Measurements from ENCODE around the gene RHBDL1. TPM values are rescaled to one million over a fixed set of nuclear protein-coding genes. Genes with fewer than 3 reads are reported as not detected.

Gene RHBDL1
- polyA plus RNA-seq, 1 donor: 2.6 TPM

DNA sequence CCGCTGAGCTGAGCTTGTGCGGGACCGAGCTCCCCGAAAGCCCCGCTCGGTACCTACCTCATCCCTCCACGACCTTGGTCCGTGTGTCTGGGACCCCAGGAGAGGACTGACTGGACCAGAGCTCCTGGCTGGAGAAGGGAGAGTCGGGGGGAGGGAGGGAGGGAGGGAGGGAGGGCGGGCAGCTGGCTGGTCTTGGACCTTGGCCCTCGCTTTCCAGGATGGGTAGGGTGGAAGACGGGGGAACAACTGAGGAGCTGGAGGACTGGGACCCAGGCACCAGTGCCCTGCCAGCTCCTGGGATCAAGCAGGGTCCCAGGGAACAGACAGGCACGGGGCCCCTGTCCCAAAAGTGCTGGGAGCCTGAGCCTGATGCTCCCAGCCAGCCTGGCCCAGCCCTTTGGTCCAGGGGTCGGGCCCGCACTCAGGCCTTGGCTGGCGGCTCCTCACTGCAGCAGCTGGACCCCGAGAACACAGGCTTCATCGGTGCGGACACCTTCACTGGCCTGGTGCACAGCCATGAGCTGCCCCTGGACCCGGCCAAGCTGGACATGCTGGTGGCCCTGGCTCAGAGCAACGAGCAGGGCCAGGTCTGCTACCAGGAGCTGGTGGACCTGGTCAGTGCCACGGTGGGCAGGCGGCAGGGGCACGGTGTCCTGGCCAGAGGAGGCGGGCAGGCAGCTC lies 553 bp downstream of the RHBDL1 start:
- peak in 1 of 2 donors; percentile 64 for DNase-seq
- peak overlapping the region; percentile 43 for H3K4me3 ChIP-seq (ENCODE audit: low read length)
- no peak overlapping the region for H3K27ac ChIP-seq (ENCODE audit: low read length)

DNA sequence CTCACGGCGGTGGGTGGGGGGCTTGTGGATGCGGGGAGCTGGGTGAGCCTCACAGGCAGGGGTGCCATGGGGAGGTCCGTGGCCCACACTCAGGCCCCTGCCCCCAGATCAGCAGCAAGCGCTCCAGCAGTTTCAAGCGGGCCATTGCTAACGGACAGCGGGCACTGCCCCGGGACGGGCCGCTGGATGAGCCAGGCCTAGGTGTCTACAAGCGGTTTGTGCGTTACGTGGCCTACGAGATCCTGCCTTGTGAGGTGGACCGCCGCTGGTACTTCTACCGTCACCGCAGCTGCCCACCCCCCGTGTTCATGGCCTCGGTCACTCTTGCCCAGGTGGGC lies 1.1 kb downstream of the RHBDL1 start:
- Histone ChIP-seq H3K9me3 (ENCODE audit: control insufficient read depth, low read depth, low read length) (peaks cover 3% of the 10 kb centered on the region), H3K4me1 (ENCODE audit: control insufficient read depth, insufficient read depth, low read length) (peaks cover 37% of the 10 kb centered on the region), H3K27ac (ENCODE audit: low read length) (no peak overlapping the region), H3K4me3 (ENCODE audit: low read length) (no peak overlapping the region), H3K36me3 (ENCODE audit: control insufficient read depth, insufficient read depth, low read length) (peaks cover 22% of the 10 kb centered on the region), H3K27me3 (ENCODE audit: control insufficient read depth, insufficient read depth, low read length) (peaks cover 4% of the 10 kb centered on the region)
- DNase-seq: no peak
- no CpG with 5 or more reads among the region's 21 CpGs for WGBS (ENCODE audit: insufficient coverage, low lambda C conversion rate)

More for the DNA sequence above, 553 bp downstream of the RHBDL1 start:
- H3K36me3 ChIP-seq (ENCODE audit: control insufficient read depth, insufficient read depth, low read length): peaks cover 28% of the 10 kb centered on the region
- H3K9me3 ChIP-seq (ENCODE audit: control insufficient read depth, low read depth, low read length): peaks cover 3% of the 10 kb centered on the region
- no CpG with 5 or more reads among the region's 25 CpGs for WGBS (ENCODE audit: insufficient coverage, low lambda C conversion rate)
- H3K27me3 ChIP-seq (ENCODE audit: control insufficient read depth, insufficient read depth, low read length): peaks cover 4% of the 10 kb centered on the region
- H3K4me1 ChIP-seq (ENCODE audit: control insufficient read depth, insufficient read depth, low read length): peaks cover 32% of the 10 kb centered on the region

DNA sequence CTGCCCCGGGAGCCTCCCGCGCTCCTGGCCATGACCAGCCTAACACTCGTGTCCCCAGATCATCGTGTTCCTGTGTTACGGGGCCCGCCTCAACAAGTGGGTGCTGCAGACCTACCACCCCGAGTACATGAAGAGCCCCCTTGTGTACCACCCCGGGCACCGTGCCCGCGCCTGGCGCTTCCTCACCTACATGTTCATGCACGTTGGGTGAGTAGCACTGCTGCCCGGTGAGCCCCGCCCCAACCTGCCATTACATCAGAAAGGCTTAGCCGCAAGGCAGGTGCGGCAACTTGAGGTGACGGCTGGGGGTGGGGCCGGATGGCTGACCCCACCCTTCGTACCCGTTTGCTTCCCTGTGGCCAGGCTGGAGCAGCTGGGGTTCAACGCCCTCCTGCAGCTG lies 1.4 kb downstream of the RHBDL1 start:
- peaks cover 23% of the 10 kb centered on the region for H3K36me3 ChIP-seq (ENCODE audit: control insufficient read depth, insufficient read depth, low read length)
- no peak overlapping the region for H3K27ac ChIP-seq (ENCODE audit: low read length)
- peaks cover 40% of the 10 kb centered on the region for H3K4me1 ChIP-seq (ENCODE audit: control insufficient read depth, insufficient read depth, low read length)
- DNase-seq: peak; percentile 69 to 82
- no CpG with 5 or more reads among the region's 23 CpGs for WGBS (ENCODE audit: insufficient coverage, low lambda C conversion rate)
- no peak overlapping the region for H3K4me3 ChIP-seq (ENCODE audit: low read length)
- H3K27me3 ChIP-seq (ENCODE audit: control insufficient read depth, insufficient read depth, low read length): peaks cover 4% of the 10 kb centered on the region
- H3K9me3 ChIP-seq (ENCODE audit: control insufficient read depth, low read depth, low read length): peaks cover 3% of the 10 kb centered on the region

DNA sequence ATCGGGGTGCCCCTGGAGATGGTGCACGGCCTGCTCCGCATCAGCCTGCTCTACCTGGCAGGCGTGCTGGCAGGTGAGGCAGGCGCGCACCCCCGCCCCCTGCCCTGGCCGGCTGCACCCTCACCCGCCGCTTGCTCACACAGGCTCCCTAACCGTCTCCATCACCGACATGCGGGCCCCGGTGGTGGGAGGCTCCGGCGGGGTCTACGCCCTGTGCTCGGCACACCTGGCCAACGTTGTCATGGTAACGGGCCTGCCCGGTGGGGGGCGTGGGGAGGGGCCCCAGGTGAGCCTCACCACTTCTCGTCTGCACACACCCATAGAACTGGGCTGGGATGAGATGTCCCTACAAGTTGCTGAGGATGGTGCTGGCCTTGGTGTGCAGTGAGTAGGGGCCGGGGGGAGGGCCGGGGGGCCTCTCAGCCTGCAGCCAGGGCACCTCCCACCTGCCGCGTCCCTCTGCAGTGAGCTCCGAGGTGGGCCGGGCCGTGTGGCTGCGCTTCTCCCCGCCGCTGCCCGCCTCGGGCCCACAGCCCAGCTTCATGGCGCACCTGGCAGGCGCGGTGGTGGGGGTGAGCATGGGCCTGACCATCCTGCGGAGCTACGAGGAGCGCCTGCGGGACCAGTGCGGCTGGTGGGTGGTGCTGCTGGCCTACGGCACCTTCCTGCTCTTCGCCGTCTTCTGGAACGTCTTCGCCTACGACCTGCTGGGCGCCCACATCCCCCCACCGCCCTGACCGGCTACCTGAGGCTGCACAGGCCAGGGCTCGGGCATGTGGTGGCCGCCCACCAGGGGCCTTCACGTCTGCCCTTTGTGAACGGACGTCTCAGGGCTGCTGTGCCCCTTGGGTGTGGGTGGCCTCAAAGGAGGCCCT lies 2.1 kb downstream of the RHBDL1 start:
- no peak overlapping the region for H3K4me3 ChIP-seq (ENCODE audit: low read length)
- DNase-seq: no peak
- H3K4me1 ChIP-seq (ENCODE audit: control insufficient read depth, insufficient read depth, low read length): peaks cover 45% of the 10 kb centered on the region
- H3K27ac ChIP-seq (ENCODE audit: low read length): no peak overlapping the region
- peaks cover 23% of the 10 kb centered on the region for H3K36me3 ChIP-seq (ENCODE audit: control insufficient read depth, insufficient read depth, low read length)
- WGBS (ENCODE audit: insufficient coverage, low lambda C conversion rate): no CpG with 5 or more reads among the region's 57 CpGs
- peaks cover 3% of the 10 kb centered on the region for H3K9me3 ChIP-seq (ENCODE audit: control insufficient read depth, low read depth, low read length)
- H3K27me3 ChIP-seq (ENCODE audit: control insufficient read depth, insufficient read depth, low read length): peaks cover 4% of the 10 kb centered on the region

DNA sequence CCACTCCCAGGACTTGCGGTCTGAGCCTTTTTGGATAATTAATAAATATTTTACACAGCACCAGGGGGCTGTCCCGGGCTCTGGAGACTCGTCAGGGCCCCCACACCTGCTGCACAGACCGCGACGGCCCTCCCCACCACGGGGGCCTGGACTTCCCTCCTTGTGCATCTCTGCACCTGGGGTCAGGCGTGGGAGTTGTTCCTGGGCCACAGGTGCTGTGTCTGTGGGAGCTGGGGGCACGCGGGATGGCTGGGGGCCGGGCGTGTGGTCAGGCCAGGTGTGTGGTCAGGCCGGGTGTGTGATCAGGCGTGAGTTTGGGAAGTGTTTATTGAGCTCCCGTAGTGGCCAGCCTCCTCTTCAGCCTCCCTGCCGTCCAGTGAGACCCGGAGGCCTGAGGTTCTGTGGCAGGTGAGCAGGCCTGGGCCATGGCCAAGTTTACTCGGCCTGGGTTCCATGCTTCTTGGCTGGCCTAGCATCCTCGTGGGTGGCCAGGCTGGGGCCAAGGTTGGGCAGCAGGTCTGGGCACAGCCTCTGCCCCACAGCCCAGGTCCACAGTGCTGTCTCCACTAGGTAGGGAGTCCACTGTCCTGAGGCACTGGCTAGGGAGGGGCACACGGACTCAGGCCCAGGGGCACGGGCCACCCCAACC lies 2.9 kb downstream of the RHBDL1 start:
- Histone ChIP-seq H3K27ac (ENCODE audit: low read length) (no peak overlapping the region), H3K9me3 (ENCODE audit: control insufficient read depth, low read depth, low read length) (peaks cover 3% of the 10 kb centered on the region), H3K27me3 (ENCODE audit: control insufficient read depth, insufficient read depth, low read length) (peaks cover 4% of the 10 kb centered on the region), H3K36me3 (ENCODE audit: control insufficient read depth, insufficient read depth, low read length) (peaks cover 25% of the 10 kb centered on the region), H3K4me1 (ENCODE audit: control insufficient read depth, insufficient read depth, low read length) (peaks cover 53% of the 10 kb centered on the region), H3K4me3 (ENCODE audit: low read length) (no peak overlapping the region)
- no peak for DNase-seq
- no CpG with 5 or more reads among the region's 21 CpGs for WGBS (ENCODE audit: insufficient coverage, low lambda C conversion rate)

DNA sequence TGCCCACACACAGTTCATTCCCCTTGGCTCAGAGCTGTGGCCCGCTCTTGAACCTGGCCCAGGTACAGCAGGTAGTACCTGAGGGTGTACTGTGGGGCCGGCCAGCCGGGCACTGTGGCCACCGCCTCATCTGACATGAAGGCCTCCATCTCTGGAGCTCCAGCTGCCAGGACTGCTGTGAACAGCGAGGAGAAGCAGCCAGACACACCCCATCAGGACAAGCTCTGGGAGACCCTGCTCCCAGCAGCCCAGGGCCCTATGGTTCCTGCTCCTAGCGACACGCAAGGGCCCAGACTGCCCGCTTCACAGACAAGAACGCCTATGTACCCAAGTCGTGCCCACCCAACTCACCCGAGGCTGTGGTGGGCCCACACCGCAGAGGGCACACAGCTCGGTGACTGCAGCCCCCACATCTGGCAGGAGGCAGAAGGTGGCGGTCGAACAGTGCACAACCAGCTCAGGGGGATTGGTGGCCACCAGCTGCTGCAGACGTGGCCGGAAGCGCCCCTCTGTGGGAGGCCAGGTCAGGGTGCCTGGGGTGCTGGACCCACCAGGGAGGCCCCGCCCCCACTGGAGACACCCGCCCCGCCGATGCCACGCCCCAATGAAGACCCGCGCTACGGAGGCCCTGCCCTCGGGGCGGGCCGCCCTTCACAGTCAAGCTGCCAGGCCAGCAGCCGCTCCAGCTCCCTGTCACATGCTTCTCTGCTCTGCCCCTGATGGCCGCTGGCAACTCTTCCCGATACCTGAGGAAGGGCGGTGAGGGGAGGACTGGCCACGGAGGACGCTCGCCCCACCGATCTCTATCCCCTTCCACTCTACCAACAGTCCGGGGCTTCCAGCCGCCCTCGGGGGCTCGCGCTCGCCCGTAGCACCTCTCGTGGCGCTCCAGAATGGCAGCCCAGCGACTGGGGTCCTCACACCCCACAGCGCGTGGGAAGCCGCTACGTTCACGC lies 3.7 kb downstream of the RHBDL1 start:
- Histone ChIP-seq H3K27ac (ENCODE audit: low read length) (peak overlapping the region; percentile 91), H3K9me3 (ENCODE audit: control insufficient read depth, low read depth, low read length) (peaks cover 3% of the 10 kb centered on the region), H3K27me3 (ENCODE audit: control insufficient read depth, insufficient read depth, low read length) (peaks cover 4% of the 10 kb centered on the region), H3K4me1 (ENCODE audit: control insufficient read depth, insufficient read depth, low read length) (peaks cover 57% of the 10 kb centered on the region), H3K36me3 (ENCODE audit: control insufficient read depth, insufficient read depth, low read length) (peaks cover 19% of the 10 kb centered on the region), H3K4me3 (ENCODE audit: low read length) (peak overlapping the region; percentile 48)
- DNase-seq: peak; percentile 68 to 82
- no CpG with 5 or more reads among the region's 52 CpGs for WGBS (ENCODE audit: insufficient coverage, low lambda C conversion rate)

DNA sequence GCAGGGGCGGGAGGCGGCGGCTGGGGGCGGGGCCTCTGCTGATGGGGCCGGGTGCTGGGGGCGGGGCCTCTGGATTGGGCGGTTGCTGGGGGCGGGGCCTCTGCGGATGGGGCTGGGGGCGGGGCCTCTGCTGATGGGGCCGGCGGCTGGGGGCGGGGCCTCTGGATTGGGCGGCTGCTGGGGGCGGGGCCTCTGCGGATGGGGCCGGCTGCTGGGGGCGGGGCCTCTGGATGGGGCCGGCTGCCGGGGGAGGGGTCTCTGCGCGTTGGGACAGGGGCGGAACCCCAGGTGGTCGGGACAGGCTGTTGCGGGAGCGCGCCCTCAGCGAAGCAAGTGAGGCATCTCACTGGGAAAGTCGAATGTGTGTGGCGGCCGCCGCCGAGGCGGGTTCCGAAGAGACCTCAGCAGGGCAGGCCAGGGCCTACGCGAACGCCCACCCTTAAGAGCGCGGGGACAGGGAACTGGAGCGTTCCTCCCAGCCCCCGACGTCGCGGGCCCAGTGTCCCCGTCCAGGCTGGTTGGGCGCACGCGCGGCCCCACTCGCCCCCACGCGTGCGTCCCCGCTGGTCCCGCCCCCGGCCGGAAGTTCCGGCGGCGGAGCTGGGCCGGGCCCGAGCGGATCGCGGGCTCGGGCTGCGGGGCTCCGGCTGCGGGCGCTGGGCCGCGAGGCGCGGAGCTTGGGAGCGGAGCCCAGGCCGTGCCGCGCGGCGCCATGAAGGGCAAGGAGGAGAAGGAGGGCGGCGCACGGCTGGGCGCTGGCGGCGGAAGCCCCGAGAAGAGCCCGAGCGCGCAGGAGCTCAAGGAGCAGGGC lies 4.5 kb downstream of the RHBDL1 start, which contains the start of gene STUB1:
TSS of gene STUB1 (plus strand) at position 597 of the 811 bp plus-strand sequence. CDS start at position 713, 116 bp downstream.
- WGBS (ENCODE audit: insufficient coverage, low lambda C conversion rate): no CpG with 5 or more reads among the region's 91 CpGs
- peaks cover 51% of the 10 kb centered on the region for H3K4me1 ChIP-seq (ENCODE audit: control insufficient read depth, insufficient read depth, low read length)

DNA sequence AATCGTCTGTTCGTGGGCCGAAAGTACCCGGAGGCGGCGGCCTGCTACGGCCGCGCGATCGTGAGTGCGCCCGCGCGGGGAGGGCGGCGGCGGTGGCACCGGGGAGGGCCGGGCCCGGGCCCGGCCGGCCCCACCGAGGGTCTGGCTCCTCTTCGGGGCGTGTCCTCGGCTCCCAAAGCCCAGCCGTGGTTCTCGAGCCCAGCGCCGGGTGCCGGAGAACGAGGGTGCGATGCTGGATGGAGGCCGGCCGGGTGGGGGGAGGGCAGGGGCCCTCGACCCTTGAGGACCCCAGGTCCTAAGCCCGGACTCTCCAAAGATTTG lies 5.1 kb downstream of the RHBDL1 start:
- peaks cover 2% of the 10 kb centered on the region for H3K27me3 ChIP-seq (ENCODE audit: control insufficient read depth, insufficient read depth, low read length)
- WGBS (ENCODE audit: insufficient coverage, low lambda C conversion rate): no CpG with 5 or more reads among the region's 38 CpGs
- peaks cover 47% of the 10 kb centered on the region for H3K4me1 ChIP-seq (ENCODE audit: control insufficient read depth, insufficient read depth, low read length)
- peaks cover 10% of the 10 kb centered on the region for H3K9me3 ChIP-seq (ENCODE audit: control insufficient read depth, low read depth, low read length)
- H3K27ac ChIP-seq (ENCODE audit: low read length): peak overlapping the region; percentile 43
- H3K4me3 ChIP-seq (ENCODE audit: low read length): peak overlapping the region; percentile 82
- peaks cover 24% of the 10 kb centered on the region for H3K36me3 ChIP-seq (ENCODE audit: control insufficient read depth, insufficient read depth, low read length)
- no peak for DNase-seq

More for the DNA sequence above, 4.5 kb downstream of the RHBDL1 start, which contains the start of gene STUB1:
- H3K4me3 ChIP-seq (ENCODE audit: low read length): peak within 1 kb of the TSS; percentile 82
- H3K36me3 ChIP-seq (ENCODE audit: control insufficient read depth, insufficient read depth, low read length): peaks cover 19% of the 10 kb centered on the region
- H3K27ac ChIP-seq (ENCODE audit: low read length): peak within 1 kb of the TSS; percentile 96
- DNase-seq: peak; percentile 75 to 87
- H3K9me3 ChIP-seq (ENCODE audit: control insufficient read depth, low read depth, low read length): peaks cover 6% of the 10 kb centered on the region
- peaks cover 4% of the 10 kb centered on the region for H3K27me3 ChIP-seq (ENCODE audit: control insufficient read depth, insufficient read depth, low read length)

Measured in large intestine (tissue), 3 donors.